ENCODE data around the gene DLX6. TPM values are rescaled to one million over a fixed set of nuclear protein-coding genes. Genes with fewer than 3 reads are reported as not detected.

DLX6 gene
- total RNA-seq, 1 experiment from 2014 or later, result not detected

DNA sequence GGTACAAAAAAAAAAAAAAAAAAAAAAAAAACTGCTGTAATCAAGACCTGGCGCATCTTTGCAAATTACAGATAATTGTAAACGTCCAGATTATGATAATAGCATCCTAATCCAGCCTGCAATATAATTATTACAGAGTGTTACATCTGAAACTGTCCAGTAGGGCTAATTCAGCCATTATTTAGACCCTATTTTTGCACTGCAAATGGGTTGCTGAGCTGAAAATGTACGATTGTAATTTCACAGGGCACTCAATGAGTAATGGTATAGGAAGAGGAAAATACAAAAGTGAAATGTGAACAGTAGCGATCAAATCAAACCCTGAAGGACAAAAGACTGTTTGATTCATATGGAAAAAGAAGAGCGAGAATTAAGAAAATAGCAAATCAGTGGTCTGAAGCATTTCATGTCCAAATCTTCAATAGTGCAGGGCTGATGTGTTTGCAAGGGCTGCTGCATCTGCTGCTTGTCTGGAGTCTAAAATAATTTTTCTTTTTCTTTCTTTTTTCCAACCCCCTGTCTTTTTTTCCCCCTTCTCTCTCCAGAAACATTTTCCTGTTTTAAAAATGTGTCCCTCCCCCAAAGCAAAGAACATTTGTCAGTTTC, 8.9 kb downstream of the DLX6 start:
- ChIA-PET CTCF (no interaction called here), POLR2A (ENCODE audit: unreplicated experiment) (no interaction called here)
- TF ChIP-seq EZH2 (IDR thresholded peaks at IDR 0.05; ENCODE audit: low read depth), result no peak
- Histone ChIP-seq H3K79me2 (ENCODE audit: low read depth) (no peaks in the 10 kb centered on the region), H3K9me3 (ENCODE audit: insufficient read depth, low read depth) (no peaks in the 10 kb centered on the region), H2AFZ (no peak overlapping the region), H3K4me1 (replicated peaks; ENCODE audit: insufficient read depth) (no peaks in the 10 kb centered on the region), H3F3A (ENCODE audit: insufficient read depth, low read depth) (no peaks in the 10 kb centered on the region), H3K4me3 (no peak overlapping the region), H3K27me3 (ENCODE audit: insufficient read depth, low read depth) (peaks cover 65% of the 10 kb centered on the region), H3K36me3 (ENCODE audit: low read depth) (no peaks in the 10 kb centered on the region), H3K4me2 (no peak overlapping the region), H3K9me2 (ENCODE audit: insufficient read depth) (no peaks in the 10 kb centered on the region), H3K27ac (no peak overlapping the region), H4K20me1 (ENCODE audit: insufficient read depth) (no peaks in the 10 kb centered on the region)
- intact Hi-C loops (cut with micrococcal nuclease; ENCODE audit: unreplicated experiment), result no loop called here
- no TSS peak for BruUV-seq (replicated peaks)
- no peak for DNase-seq

- Histone ChIP-seq H3K27ac (no peak overlapping the region), H3K27me3 (ENCODE audit: insufficient read depth, low read depth) (peaks cover 66% of the 10 kb centered on the region), H3K4me1 (replicated peaks; ENCODE audit: insufficient read depth) (no peaks in the 10 kb centered on the region), H3K4me3 (no peak overlapping the region), H4K20me1 (ENCODE audit: insufficient read depth) (no peaks in the 10 kb centered on the region), H3K4me2 (no peak overlapping the region), H3K36me3 (ENCODE audit: low read depth) (no peaks in the 10 kb centered on the region), H3K79me2 (ENCODE audit: low read depth) (no peaks in the 10 kb centered on the region), H3K9me3 (ENCODE audit: insufficient read depth, low read depth) (no peaks in the 10 kb centered on the region), H3K9me2 (ENCODE audit: insufficient read depth) (no peaks in the 10 kb centered on the region), H3F3A (ENCODE audit: insufficient read depth, low read depth) (no peaks in the 10 kb centered on the region), H2AFZ (no peak overlapping the region)
- BruUV-seq (replicated peaks), result no TSS peak
- intact Hi-C loops (cut with micrococcal nuclease; ENCODE audit: unreplicated experiment), result no loop called here
- POLR2A ChIA-PET (ENCODE audit: unreplicated experiment), result no interaction called here
- CTCF ChIA-PET, result no interaction called here
- DNase-seq, result no peak
- TF ChIP-seq EZH2 (IDR thresholded peaks at IDR 0.05; ENCODE audit: low read depth), result no peak
- no peak for TF ChIP-seq CTCF (conservative IDR thresholded peaks at IDR 0.05)
Observed at GRCh38 chr7:97015279-97015678, 9.9 kb downstream of the DLX6 start.

DNA sequence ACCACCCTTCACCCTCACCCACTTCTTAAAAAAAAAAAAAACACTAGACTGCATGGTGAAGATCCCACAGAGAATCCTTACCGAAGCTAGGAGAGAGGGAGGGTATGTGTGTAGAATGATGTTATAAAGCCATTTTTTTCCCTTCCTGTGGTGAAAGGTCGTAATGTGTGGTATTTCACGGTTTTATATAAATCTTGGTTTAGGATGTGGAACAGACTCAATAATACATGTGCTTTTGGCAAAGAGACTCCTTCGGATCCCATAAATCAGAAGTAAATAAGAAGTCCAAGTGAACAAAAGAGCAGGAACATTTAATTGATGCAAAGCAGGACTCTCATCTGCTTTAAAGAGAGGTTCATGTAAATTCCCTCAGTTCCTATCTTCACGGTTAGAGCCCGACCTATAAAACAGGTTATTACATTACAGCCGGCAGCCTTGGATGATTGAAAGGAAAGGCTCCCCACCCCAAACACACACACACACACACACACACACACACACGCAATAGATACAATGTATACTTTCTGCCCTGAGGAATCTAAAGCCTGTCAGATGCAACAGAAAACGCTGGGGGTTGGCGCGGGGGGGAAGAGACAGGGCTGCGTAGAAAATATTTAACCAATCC, 10.5 kb downstream of the DLX6 start:
- no peak overlapping the region for H3K4me3 ChIP-seq
- BruUV-seq (replicated peaks), result no TSS peak
- intact Hi-C loops (cut with micrococcal nuclease; ENCODE audit: unreplicated experiment), result no loop called here
- H3K4me1 ChIP-seq (replicated peaks; ENCODE audit: insufficient read depth), result no peaks in the 10 kb centered on the region
- H3K4me2 ChIP-seq, result 0 out of 2 replicates have a peak overlapping the region, but pooled peaks have one; percentile 16
- no peaks in the 10 kb centered on the region for H3F3A ChIP-seq (ENCODE audit: insufficient read depth, low read depth)
- ChIA-PET POLR2A (ENCODE audit: unreplicated experiment) (no interaction called here), CTCF (no interaction called here)
- no peak for DNase-seq
- no peaks in the 10 kb centered on the region for H4K20me1 ChIP-seq (ENCODE audit: insufficient read depth)
- no peaks in the 10 kb centered on the region for H3K36me3 ChIP-seq (ENCODE audit: low read depth)
- no peak overlapping the region for H2AFZ ChIP-seq
- H3K9me2 ChIP-seq (ENCODE audit: insufficient read depth), result no peaks in the 10 kb centered on the region
- no peak for TF ChIP-seq EZH2 (IDR thresholded peaks at IDR 0.05; ENCODE audit: low read depth)
- H3K9me3 ChIP-seq (ENCODE audit: insufficient read depth, low read depth), result no peaks in the 10 kb centered on the region
- H3K27ac ChIP-seq, result no peak overlapping the region
- no peaks in the 10 kb centered on the region for H3K79me2 ChIP-seq (ENCODE audit: low read depth)
- peaks cover 61% of the 10 kb centered on the region for H3K27me3 ChIP-seq (ENCODE audit: insufficient read depth, low read depth)

GRCh38 chr7:97016381-97017191, 11.2 kb downstream of the DLX6 start:
- H3K9me3 ChIP-seq (ENCODE audit: insufficient read depth, low read depth), result no peaks in the 10 kb centered on the region
- H3K4me1 ChIP-seq (replicated peaks; ENCODE audit: insufficient read depth), result no peaks in the 10 kb centered on the region
- H3F3A ChIP-seq (ENCODE audit: insufficient read depth, low read depth), result no peaks in the 10 kb centered on the region
- intact Hi-C loops (cut with micrococcal nuclease; ENCODE audit: unreplicated experiment), result no loop called here
- H4K20me1 ChIP-seq (ENCODE audit: insufficient read depth), result no peaks in the 10 kb centered on the region
- H3K27ac ChIP-seq, result no peak overlapping the region
- H3K4me3 ChIP-seq, result no peak overlapping the region
- 0 out of 2 replicates have a peak overlapping the region, but pooled peaks have one; percentile 16 for H3K4me2 ChIP-seq
- no peaks in the 10 kb centered on the region for H3K36me3 ChIP-seq (ENCODE audit: low read depth)
- ChIA-PET CTCF (no interaction called here), POLR2A (ENCODE audit: unreplicated experiment) (no interaction called here)
- no peak overlapping the region for H2AFZ ChIP-seq
- no TSS peak for BruUV-seq (replicated peaks)
- DNase-seq, result no peak
- H3K27me3 ChIP-seq (ENCODE audit: insufficient read depth, low read depth), result peaks cover 53% of the 10 kb centered on the region
- H3K79me2 ChIP-seq (ENCODE audit: low read depth), result no peaks in the 10 kb centered on the region
- H3K9me2 ChIP-seq (ENCODE audit: insufficient read depth), result no peaks in the 10 kb centered on the region
- TF ChIP-seq CTCF (conservative IDR thresholded peaks at IDR 0.05), result no peak
- TF ChIP-seq EZH2 (IDR thresholded peaks at IDR 0.05; ENCODE audit: low read depth), result no peak
